Stomach smooth muscle (tissue), 2 donors: Measurements from ENCODE around the gene INTS4.
A peak's percentile ranks its signal among the peaks of the same experiment; 100 is the strongest.
"Not testable (repeated sequence)": the region's sequence is repeated elsewhere in the genome, so short reads cannot be mapped to it uniquely, and the experiment has no call there.

Experiments used
- H3K27ac ChIP-seq: one replicate; pipeline ENCODE4 v1.7.0; 2013; ENCODE audit warnings: mild to moderate bottlenecking, low read length, inconsistent platforms
- H3K27me3 ChIP-seq, 2 donors: one replicate each; pipeline ENCODE4 v1.7.0; 2013; ENCODE audit warnings: low read length in 2 of 2; ENCODE audit not compliant: insufficient read depth in 2 of 2, control insufficient read depth in 1 of 2
- H3K36me3 ChIP-seq, 2 donors: one replicate each; pipeline ENCODE4 v1.7.0; 2013; ENCODE audit warnings: low read length in 2 of 2; ENCODE audit not compliant: control insufficient read depth in 2 of 2, insufficient read depth in 2 of 2
- H3K4me1 ChIP-seq: one replicate; pipeline ENCODE4 v1.7.0; 2013; ENCODE audit warnings: low read length; ENCODE audit not compliant: control insufficient read depth, insufficient read depth
- H3K4me3 ChIP-seq, 2 donors: one replicate each; pipeline ENCODE4 v1.7.0; 2013; ENCODE audit warnings: low read length in 2 of 2
- H3K9ac ChIP-seq, 2 donors: one replicate each; pipeline ENCODE4 v1.7.0; 2013; ENCODE audit warnings: low read length in 2 of 2, mild to moderate bottlenecking in 1 of 2
- H3K9me3 ChIP-seq, 2 donors: one replicate each; pipeline ENCODE4 v1.7.0; 2013; ENCODE audit warnings: low read length in 2 of 2; ENCODE audit not compliant: control insufficient read depth in 2 of 2
- donor health status: healthy.
- donor health status: Pancreatic carcinoma.

Gene INTS4

DNA sequence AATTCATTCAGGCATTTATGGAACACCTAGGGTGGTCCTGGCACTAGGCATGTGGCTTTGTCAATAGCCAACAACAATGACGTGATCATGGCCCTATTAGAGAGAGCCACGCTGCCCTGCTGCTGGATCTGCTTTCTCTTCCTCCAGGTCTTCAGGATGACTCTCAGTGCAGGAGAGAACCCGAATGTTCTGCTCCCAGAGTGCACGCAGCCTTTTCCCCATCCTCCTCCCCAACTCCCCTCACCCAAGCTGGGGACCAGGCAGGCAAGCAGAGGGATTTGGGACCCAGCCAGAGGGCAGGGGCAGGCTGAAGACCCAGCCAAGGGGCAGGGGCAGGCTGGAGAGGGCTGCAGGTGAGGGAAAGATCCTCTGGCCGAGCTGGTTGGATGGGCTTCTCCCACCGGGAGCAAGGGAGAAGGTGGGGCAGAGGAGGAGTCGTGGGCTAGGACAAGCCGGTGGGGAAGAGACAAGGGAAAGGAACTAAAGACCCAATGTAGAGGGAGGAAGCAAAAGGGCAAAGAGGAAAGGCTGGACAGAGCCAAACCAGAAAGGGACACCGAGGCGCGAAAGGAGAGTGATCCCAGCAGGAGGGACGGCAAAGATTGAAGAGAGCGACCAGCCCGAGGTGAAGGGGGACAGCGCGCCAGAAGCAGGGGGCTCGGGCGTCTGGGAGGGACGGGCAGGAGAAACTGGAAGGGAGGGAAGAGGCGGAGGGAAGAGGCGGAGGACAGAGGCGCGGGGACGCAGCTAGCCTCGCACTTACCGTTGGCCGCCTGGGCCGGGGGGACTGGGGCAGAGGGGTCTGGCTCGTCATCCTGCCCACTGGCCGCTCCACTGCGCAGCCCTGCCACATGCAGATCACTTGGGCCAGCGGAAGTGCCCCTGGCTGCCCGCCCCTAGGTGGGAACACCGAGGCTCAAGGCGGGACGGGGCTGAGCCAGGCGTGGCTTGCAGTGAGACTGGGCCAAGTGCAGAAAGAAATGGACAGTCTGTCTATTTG is 28.2 kb upstream of the INTS4 start, which contains the start of gene KCTD14:
TSS of gene KCTD14 (minus strand) at position 880 of the 1,000 bp plus-strand sequence. CDS start at position 853, 27 bp downstream.
- H3K9ac ChIP-seq, result peak within 1 kb of the TSS; percentile 69 to 79
- H3K27me3 ChIP-seq, result no peaks in the 10 kb centered on the region
- H3K4me1 ChIP-seq, result peaks cover 10% of the 10 kb centered on the region
- H3K9me3 ChIP-seq, result no peaks in the 10 kb centered on the region
- peak within 1 kb of the TSS; percentile 67 for H3K27ac ChIP-seq
- H3K36me3 ChIP-seq, result no peaks in the 10 kb centered on the region
- peak within 1 kb of the TSS; percentile 73 to 79 for H3K4me3 ChIP-seq

DNA sequence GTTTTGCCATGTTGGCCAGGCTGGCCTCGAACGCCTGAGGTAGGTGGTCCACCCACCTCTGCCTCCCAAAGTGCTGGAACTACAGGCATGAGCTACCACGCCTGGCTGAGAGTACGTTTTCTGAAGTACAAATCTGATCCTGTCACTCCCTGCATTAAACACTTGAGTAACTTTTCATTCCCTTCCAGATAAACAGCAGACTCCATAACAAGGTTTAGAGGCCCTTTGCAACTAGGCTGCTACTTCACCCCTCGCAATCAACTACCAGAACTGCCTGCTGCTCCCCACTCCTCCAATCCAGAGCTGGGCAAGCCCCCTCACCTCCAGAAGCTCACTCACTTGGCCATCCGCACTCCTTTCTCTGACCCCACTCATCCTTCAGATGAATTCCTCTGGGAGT is 27.1 kb upstream of the INTS4 start:
- Histone ChIP-seq H3K9me3 (no peaks in the 10 kb centered on the region), H3K4me1 (peaks cover 10% of the 10 kb centered on the region), H3K36me3 (peaks cover 0 to 2% of the 10 kb centered on the region in 2 donors), H3K9ac (no peak overlapping the region), H3K27me3 (no peaks in the 10 kb centered on the region), H3K27ac (no peak overlapping the region), H3K4me3 (no peak overlapping the region)

DNA sequence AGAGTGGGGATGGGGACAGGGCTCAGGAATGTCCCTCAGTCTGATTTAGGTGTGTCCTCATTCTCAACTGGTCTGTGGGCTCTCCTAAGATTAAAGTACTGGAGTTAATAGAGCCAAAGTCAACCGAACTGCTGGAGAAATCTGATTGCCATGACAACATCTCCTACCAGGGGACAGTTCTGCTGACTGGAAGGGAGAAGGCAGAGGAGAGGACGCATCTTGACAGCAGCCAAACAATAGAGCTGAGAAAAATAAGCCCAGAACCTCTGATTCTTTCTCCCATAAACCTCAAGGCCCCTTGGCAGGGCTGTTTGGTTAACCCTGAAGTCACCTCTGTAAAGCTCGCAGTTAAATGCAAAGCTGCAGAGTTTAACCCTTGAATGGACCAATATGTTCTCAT is 25.8 kb upstream of the INTS4 start:
- Histone ChIP-seq H3K9ac (no peak overlapping the region), H3K9me3 (no peaks in the 10 kb centered on the region), H3K4me1 (peaks cover 10% of the 10 kb centered on the region), H3K27ac (no peak overlapping the region), H3K27me3 (no peaks in the 10 kb centered on the region), H3K4me3 (no peak overlapping the region), H3K36me3 (peaks cover 0 to 6% of the 10 kb centered on the region in 2 donors)

DNA sequence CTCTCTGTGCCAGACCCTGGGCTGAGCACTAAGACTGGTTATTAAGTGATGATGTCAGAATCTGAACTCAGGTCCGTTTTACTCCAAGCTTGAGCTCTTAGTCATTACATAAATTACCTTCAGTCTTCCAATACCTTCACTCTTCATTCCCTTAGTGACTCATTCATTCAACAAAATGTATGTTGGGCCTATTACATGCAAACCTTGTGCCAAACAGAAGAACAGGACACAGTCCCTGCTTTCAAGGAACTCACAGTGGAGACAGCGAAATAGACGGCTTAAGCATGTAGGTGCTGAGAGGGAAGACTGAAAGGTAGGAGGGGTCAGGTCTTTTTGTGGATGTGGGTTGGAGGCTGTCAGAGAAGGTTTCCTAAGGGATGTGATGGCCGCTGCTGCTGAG is 25.3 kb upstream of the INTS4 start:
- Histone ChIP-seq H3K9me3 (no peaks in the 10 kb centered on the region), H3K36me3 (peaks cover 0 to 6% of the 10 kb centered on the region in 2 donors), H3K27me3 (no peaks in the 10 kb centered on the region), H3K9ac (no peak overlapping the region), H3K27ac (no peak overlapping the region), H3K4me3 (no peak overlapping the region), H3K4me1 (peaks cover 10% of the 10 kb centered on the region)

DNA sequence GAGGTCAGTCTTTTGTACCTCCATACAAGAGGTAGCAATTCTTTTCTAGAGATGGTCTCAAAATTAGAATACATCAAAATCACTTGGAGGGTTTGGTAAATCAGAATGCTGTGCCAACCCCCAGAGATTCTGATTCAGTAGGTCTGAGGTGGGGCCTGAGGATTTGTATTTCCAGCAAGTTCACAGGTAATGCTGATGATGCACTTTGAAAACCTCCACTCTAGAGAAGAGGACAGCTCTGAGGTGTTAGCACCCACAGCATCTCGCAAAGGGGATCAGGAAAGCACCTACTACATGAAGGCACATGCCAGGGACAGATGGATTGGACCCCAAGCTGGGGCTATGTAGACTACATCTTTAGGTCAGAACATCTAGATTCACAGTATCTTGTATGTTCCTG is 21.4 kb upstream of the INTS4 start:
- Histone ChIP-seq H3K4me3 (no peak overlapping the region), H3K27me3 (no peaks in the 10 kb centered on the region), H3K36me3 (peaks cover 0 to 6% of the 10 kb centered on the region in 2 donors), H3K4me1 (no peaks in the 10 kb centered on the region), H3K9me3 (no peaks in the 10 kb centered on the region), H3K9ac (no peak overlapping the region), H3K27ac (no peak overlapping the region)

DNA sequence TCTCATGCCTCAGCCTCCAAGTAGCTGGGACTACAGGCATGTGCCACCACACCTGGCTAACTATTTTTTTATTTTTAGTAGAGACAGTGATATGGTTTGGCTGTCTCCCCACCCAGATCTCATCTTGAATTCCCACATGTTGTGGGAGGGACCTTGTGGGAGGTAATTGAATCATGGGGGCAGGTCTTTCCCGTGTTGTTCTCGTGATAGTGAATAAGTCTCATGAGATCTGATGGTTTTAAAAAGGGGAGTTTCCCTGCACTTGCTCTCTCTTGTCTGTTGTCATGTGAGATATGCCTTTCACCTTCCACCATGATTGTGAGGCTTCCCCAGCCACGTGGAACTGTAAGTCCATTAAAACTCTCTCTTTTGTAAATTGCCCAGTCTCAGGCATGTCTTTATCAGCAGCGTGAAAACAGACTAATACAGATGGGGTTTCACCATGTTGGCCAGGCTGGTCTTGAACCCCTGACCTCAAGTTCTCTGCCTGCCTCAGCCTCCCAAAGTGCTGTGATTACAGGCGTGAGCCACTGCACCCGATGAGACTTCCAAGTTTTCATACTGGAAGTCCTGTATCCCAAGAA is 20.6 kb upstream of the INTS4 start:
- not testable (repeated sequence) for H3K4me1 ChIP-seq, H3K9ac ChIP-seq, H3K27ac ChIP-seq, H3K27me3 ChIP-seq, H3K9me3 ChIP-seq, H3K4me3 ChIP-seq, H3K36me3 ChIP-seq

DNA sequence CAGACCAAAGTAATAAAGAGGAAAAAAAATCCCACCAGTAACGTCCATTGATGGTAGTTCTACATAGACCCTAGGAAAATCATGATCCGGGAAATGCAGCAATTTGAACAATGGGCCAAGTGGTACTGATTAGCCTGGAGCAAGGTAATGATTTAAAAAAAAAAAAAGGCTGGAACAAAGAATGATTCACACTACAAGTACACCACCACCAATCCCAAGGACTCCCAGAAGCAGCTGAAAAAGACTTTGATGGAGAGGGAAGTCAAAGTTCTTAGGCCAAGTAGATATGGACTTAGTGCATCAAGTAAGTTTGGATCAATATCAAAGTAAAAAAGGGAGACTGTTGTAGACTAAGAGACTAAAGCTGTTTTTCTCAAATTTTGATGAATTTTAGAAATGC is 16.8 kb upstream of the INTS4 start:
- Histone ChIP-seq H3K9me3 (no peaks in the 10 kb centered on the region), H3K4me3 (no peak overlapping the region), H3K27me3 (no peaks in the 10 kb centered on the region), H3K36me3 (peaks cover 0 to under 1% of the 10 kb centered on the region in 2 donors), H3K27ac (no peak overlapping the region), H3K4me1 (no peaks in the 10 kb centered on the region), H3K9ac (no peak overlapping the region)

DNA sequence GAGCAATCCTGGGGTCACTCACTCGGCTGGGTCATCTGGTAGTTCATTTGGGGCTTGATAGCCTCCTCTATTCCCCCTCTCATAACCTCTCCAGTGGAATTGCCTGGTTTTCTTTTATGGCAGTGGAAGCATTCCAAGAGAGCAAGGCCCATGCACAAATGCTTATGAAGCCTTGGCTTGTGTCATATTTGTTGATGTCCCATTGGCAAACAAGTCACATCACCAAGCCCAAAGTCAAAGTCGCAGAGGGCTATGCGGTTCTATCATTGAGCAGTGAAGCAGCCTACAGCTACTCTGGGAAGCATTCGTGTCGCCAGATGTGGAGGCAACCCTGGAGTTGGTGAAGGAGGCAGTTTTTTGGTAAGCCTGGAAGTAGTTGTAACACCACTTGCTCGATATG is 16.3 kb upstream of the INTS4 start:
- Histone ChIP-seq H3K9ac (no peak overlapping the region), H3K27ac (no peak overlapping the region), H3K36me3 (no peaks in the 10 kb centered on the region), H3K4me3 (no peak overlapping the region), H3K27me3 (no peaks in the 10 kb centered on the region), H3K9me3 (no peaks in the 10 kb centered on the region), H3K4me1 (no peaks in the 10 kb centered on the region)

DNA sequence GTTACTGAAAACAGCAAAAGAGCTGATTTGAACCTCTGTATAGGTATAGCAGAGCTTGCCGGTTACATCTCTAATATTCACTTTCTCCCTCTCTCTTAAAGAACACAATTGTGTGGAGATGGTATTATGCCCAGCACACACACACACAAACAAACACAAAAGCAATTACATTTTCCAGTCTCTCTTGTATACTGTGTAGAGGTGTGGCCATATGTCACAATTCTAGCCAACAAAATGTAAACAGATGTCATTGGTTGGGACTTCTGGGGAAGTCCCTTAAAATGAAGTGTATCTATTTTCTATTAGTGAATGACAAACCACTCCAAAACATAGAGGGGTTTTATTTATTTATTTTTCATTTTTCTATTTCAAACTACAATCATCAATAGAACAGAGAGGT is 15.8 kb upstream of the INTS4 start:
- Histone ChIP-seq H3K4me3 (no peak overlapping the region), H3K36me3 (no peaks in the 10 kb centered on the region), H3K27ac (no peak overlapping the region), H3K9me3 (no peaks in the 10 kb centered on the region), H3K4me1 (no peaks in the 10 kb centered on the region), H3K9ac (no peak overlapping the region), H3K27me3 (no peaks in the 10 kb centered on the region)

DNA sequence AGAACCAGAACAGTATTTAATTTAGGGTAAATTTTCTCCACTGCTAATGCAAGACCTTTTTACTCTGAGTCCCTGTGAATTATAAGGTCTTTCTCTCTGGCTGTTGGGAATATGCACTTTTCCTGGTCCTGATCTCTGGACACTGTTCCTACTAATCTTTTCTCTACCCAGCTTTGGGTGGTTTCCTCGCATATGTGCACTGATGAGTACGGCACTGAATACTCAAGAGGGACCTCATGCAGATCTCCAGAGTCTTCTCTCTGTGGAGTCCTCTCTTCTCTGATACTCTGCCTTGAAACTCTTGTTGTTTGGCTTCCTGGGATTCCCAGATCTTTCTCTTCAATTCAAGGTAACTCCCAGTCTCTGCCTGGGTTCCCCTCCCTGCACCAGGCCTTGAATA is 14.6 kb upstream of the INTS4 start:
- Histone ChIP-seq H3K9me3 (no peaks in the 10 kb centered on the region), H3K9ac (no peak overlapping the region), H3K4me1 (no peaks in the 10 kb centered on the region), H3K27me3 (no peaks in the 10 kb centered on the region), H3K4me3 (no peak overlapping the region), H3K27ac (no peak overlapping the region), H3K36me3 (no peaks in the 10 kb centered on the region)

DNA sequence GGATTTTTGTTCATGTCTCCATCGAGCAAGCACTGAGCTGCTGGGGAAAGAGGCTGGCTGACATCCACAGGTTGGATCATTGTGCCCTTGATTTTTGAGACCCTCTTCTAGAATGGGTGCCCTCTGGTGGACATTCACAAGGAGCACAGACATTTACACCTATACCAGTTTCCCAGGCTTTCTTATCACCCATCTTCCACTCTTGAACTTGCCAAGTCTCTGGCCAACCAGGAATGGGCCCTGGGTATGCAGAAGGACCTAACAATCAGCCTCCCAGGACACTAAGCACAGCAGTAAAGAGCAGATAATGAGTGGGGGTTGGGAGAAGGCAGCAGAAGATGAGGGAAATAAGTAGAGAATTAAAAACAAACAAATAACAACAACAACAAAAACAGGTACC is 5.7 kb upstream of the INTS4 start:
- H3K9ac ChIP-seq, result no peak overlapping the region
- no peaks in the 10 kb centered on the region for H3K27me3 ChIP-seq
- no peak overlapping the region for H3K27ac ChIP-seq

More for the DNA sequence above, 5.7 kb upstream of the INTS4 start:
- H3K9me3 ChIP-seq, result no peaks in the 10 kb centered on the region
- no peaks in the 10 kb centered on the region for H3K4me1 ChIP-seq
- no peaks in the 10 kb centered on the region for H3K36me3 ChIP-seq
- no peak overlapping the region for H3K4me3 ChIP-seq
